SHP77 (cell line): ENCODE results near the gene CS.
A peak's percentile ranks its signal among the peaks of the same experiment; 100 is the strongest.
"Not testable (repeated sequence)": the region's sequence is repeated elsewhere in the genome, so short reads cannot be mapped to it uniquely, and the experiment has no call there.

Experiments used
- DNase-seq, 2 experiments: peaks; one replicate each; lab custom pipeline; 2025; lab: John Stamatoyannopoulos, UW

CS gene

DNA sequence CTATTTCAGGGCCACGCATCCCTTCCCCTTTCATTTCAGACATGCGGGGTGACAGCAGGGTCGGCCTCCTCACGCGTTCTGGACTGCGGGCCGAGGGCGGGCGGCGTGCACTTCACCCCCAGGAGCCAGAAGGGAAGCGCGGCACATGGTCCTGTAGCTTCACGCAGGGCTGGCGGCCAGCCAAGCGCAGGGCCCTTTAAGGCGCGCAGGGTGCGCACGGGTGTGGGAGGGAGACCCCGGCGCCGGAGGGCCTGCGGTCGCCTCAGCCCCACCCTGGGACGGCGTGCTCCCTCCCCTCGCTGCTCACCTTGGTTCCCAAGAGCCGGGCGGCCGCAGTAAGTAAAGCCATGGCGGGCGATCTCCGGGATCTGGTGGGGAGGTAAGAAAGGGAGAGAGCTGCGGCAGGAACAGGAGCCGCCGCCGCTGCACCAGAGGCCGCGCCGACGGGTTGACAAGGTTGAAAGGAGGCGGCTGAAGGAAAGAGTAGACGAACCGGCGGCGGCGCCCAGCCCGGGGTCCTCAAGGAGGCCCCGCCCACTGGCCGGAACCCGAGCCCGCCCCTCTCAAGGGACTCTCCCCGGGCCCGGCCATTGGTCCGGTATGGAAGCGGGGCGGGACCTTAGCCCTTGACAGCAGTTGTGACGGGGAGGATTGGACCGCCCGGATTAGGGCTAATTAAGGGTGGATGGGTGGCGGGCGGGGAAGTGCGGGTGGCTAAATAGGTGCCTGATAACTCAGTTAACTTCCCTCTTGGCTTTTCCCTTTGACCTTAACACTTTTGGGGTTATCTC lies at the start of gene CS:
Gene CS, minus strand, starts transcription at position 478 of the 791 bp plus-strand sequence. Its CDS starts 129 bp downstream, at position 349.
- DNase-seq = peak; percentile 97

DNA sequence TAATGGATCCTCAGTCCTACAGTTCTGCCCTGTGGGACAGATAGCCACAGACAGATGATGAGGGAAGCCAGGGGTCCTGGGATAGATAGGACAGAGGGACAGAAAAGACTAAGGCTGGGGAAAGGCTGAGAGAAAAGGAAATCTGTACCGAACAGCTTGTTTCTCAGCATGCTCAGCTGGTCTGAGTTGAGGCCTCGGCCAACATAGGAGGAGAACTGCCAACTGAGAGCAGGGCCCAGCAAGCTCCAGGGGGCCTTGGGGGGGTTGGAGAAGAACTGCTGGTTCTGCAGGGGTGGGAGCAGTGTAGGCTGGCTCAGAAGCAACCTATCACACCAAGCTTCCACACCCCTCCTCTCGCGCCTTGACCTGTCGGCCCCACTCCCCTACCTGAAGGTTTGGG lies 48.6 kb upstream of the CS start:
- DNase-seq = no peak

DNA sequence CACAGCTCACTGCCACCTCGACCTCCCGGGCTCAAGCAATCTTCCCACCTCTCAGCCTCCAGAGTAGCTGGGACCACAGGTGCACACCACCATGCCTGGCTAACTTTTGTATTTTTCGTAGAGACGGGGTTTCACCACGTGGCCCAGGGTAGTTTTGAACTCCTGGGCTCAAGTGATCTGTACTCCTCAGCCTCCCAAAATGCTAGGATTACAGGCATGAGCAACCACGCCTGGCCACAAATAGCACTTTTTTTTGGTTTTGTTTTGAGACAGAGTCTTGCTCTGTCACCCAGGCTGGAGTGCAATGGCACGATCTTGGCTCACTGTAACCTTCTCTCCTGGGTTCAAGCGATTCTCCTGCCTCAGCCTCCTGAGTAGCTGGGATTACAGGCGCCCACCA lies 47.1 kb upstream of the CS start:
- not testable (repeated sequence) for DNase-seq

DNA sequence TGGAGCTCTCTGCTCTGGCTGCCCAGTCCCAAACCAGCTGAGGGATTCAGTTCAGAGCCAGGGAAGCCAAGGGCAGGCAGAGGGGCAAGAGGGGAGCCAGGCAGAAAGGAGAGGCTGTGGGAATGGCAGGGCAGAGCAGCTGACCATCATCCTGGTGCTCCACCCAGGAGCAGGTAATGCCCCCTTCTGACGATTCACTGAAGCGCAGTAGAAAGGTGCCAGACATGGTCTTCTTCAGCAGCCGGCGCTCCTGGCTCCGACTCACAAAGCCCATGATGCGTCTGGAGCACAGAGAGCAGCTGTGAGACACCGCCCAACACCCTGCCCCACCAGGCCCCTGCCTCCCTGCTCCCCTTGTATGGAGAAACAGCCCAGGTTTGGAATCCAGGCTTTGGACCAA lies 46.5 kb upstream of the CS start:
- DNase-seq = no peak

DNA sequence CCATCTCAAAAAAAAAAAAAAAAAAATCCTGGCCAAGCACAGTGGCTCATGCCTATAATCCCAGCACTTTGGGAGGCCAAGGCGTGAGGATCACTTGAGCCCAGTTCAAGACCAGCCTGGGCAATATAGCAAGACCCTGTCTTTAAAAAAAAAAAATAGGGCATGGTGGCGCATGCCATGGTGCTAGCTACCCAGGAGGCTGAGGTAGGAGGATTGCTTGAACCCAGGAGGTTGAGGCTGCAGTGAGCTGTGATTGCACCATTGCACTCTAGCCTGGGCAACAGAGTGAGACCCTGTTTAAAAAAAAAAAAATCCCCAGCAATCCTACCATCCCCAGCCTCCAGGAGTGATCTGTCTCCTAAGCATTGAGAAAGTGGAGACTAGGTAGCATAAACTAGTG lies 42.2 kb upstream of the CS start:
- DNase-seq = not testable (repeated sequence)

DNA sequence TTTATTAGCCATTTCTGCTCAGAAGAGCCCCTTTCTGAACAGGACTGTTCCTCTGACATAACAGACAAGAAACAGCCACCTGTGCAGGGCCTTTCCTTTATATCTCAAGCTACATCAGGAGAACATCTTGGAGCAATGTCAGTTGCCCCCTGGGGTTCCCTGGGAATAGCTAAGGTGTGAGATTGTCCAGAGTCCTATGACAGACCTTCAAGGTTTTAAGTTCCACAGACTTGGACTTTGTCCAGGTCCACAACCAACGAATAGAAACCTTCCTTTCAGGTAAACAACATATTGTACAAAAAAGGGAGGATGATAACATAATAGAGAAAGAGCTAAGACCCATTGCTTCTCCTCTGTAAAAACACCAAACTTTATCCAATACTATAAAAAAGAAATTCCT lies 41.5 kb upstream of the CS start:
- DNase-seq = no peak

DNA sequence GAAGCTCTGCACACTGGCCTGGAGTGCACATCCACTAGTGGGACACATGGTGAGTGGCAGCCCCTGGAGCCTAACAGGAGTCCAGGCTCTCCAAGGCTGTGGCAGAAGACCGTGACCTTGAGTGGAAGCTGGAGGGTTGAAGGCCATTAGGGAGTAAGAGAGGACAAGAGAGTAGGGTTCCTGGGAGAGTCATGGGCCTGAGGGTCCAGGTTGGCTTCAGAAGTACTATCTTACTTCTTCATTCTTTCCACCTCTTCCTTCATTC lies 39.0 kb upstream of the CS start:
- DNase-seq = no peak

DNA sequence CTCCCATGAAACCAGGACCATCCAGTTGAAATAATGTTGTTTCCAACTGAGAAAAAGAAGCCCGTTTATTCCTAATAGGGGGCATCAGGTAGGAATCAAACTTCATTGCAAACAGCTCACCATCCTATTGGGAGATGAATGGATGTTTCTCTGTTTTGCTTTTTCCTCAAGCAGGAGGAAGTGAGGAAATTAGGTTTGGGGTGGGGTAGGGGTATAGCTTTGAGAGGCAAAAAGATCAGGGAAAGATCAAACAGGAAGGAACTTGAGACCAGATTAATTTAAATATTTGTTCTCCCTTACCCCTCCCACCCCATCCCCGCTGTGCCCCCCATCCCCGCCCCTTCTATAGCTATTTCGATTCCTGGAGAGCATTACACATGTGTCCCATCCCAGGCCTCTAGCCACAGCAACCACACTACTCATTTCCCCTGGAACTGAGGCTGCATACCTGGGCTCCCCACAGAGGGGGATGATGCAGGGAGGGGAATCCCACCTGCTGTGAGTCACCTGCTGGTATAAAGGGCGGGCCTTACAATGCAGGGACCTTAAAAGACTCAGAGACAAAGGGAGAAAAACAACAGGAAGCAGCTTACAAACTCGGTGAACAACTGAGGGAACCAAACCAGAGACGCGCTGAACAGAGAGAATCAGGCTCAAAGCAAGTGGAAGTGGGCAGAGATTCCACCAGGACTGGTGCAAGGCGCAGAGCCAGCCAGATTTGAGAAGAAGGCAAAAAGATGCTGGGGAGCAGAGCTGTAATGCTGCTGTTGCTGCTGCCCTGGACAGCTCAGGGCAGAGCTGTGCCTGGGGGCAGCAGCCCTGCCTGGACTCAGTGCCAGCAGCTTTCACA lies 38.4 kb upstream of the CS start, which contains the start of gene IL23A:
Gene IL23A, plus strand, starts transcription at position 577 of the 850 bp plus-strand sequence. Its CDS starts 161 bp downstream, at position 738.
- DNase-seq = no peak

DNA sequence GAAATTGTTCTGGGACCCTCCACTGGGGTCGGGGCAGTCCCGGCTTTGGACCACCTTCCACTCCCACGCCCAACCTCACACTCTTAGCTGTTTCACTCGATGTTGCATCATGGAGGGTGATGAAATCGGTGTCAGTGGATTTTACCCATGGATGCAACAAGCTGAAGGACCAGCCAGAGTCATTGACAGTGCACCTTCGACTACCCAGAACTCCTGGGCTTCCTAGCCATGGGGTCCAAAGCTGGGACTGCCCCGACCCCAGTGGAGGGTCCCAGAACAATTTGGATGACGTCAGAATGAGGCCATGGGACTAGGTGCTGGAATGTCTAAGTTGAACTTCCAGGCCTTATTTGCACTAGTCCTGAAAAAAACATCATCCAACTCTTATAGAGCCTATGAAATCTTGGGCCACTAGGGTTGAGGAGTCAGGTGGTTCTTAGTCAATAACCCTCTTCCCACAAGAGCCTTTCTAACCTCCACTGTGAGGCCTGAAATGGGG lies 37.7 kb upstream of the CS start:
- DNase-seq = no peak

DNA sequence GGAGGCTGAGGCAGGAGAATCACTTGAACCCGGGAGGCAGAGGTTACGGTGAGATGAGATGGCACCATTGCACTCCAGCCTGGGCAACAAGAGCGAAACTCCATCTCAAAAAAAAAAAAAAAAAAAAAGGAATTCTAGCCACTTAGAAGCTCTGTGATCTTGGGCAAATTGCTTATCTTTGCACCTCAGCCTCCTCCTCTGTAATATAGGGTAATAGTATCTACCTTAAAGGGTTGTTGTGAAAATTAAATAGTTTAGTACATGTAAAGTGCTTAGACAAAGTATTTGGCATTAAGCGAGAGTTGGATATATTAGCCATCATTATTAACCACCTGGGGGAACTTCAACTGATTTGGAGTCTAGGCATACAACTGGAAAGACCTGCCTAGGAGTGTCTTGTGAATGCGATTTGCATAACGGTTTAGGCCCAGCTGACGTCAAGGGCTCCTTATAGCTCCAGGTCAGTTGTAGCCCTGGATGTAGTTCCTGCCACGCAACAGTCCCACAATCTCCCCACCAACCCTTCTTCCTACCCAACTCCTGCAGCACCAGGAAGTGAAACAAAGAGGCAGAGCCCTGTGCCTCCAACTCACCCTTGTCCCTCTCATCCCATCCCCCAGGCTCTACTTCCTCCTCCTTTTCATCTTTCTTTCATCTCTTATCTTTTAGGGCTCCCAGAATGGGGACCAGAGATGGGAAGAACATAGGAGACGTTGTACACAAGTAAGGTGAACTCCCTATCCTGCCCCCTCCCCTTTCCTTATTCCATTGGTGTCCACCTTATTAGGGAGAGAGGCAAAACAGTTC lies 36.4 kb upstream of the CS start:
- DNase-seq = no peak

DNA sequence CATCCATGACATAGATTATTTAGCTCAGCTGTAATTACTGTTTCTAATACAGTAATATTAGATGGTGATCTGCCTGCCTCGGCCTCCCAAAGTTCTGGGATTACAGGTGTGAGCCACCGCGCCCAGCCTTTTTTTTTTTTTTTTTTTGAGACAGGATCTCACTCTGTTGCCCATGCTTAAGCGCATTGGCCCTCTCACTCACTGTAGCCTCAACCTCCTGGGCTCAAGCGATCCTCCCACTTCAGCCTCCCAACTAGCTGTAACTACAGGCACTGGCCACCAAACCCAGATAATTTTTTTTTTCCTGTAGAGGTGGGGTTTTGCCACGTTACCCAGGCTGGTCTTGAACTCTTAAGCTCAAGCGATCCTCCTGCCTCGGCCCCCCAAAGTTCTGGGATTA lies 35.4 kb upstream of the CS start:
- not testable (repeated sequence) for DNase-seq

DNA sequence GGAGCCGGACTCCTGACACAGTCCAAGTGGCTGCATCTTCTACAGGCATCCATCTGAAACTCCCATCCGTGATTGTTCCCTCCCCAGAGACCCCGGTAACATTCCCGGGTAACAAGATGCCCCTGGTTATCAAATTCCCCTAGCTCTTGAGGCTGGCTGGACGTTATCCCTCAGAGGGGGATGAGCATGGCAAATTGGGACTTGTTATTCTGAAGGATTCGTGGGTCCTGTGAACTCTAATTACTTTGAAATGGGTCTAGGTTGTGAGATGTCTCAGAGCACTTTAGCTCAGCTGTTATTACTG lies 34.3 kb upstream of the CS start:
- DNase-seq = no peak

DNA sequence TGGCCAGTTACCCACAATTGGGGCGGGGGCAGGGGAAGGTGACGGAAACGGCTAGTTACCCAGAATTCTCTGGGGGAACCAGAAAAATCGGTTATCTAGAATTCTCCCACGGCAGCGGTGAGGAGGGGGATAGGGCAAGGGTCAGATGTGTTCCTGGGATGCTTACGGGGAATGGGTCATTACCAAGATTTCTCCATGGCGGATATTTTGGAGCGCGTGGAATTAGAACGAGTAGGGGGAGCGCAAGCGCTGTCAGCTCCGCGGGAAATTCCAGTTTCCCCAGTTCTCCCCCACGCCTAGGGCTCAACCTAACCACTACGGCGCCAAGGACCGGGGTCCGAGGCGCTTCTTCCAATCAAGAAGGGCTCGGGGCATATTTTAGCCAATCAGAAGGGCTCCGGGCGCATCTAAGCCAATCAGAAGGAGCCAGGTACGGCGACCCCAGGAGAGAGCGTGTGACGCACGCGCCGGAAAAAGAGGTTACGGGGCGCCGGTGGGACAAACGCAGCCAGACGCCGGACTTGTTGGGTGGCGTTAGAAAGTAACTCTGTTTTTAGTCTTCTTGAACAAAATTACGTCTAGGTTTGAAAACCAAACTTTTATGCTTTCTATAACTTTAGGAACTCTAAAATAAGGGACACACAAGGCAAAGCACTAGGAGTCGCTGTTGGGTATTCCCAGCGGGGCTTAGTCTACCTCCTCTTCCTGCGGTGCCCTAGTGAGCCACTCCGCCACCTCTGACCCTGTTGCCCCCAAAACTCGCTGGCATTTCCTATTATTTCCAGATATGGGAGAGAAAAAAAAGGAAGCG lies 33.8 kb upstream of the CS start, which contains the start of gene PAN2:
Gene PAN2, minus strand, starts transcription at position 322 of the 811 bp plus-strand sequence. CDS start 906 bp downstream, outside the sequence.
- DNase-seq = peak; percentile 94 to 98

DNA sequence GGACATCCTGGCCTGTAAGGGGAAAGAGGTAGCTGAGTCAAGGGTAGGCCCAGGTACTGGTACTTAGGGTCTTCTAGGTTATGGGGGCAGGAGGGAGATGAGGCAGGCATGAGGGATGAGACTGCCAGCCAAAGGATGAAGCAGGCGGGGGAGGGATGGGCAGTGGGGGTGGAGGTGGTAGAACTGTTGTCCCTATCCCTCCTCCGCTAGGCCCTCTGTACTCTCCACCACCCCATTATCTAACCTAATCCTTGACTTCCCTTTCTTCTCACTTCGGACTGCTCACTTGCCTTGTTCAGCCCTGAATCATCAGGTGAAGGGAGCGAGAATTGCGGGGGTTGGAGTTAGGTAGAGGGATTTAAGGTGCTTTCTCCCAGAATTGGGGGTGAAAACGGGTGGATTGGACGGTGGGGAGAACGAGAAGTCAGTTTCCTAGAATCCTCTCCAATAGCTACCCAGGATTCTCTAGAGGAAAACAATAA lies 33.1 kb upstream of the CS start:
- DNase-seq = no peak

DNA sequence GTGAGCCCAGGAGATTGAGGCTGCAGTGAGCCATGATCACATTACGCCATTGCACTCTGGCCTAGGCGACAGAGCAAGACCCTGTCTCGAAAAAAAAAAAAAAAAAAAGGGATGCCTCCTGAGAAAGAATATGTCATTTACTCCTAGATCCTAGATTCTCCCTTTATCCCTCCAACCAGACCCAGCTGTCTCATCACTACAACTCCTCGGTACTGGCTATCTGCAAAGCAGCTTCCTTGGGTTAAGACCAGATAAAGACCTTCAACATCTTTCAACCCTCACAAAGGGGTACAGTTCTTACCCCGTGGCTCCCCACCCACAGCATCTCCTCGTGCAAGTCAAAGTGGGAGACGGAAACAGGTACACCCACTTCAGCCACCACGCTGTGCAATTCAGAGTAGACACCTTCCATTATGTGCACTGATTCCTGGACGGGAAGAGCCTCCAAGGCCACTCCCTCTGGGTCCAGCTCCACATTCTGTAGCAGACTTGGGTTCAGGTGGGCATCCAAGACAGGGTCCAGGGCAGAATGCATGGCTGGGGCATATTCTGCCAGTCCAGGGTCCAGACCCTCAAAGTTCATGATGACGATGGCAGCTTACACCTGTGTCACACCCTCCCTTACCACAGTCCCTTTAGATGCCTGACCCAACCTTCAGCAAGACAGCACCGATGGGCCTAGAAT lies 32.5 kb upstream of the CS start:
- DNase-seq = no peak

DNA sequence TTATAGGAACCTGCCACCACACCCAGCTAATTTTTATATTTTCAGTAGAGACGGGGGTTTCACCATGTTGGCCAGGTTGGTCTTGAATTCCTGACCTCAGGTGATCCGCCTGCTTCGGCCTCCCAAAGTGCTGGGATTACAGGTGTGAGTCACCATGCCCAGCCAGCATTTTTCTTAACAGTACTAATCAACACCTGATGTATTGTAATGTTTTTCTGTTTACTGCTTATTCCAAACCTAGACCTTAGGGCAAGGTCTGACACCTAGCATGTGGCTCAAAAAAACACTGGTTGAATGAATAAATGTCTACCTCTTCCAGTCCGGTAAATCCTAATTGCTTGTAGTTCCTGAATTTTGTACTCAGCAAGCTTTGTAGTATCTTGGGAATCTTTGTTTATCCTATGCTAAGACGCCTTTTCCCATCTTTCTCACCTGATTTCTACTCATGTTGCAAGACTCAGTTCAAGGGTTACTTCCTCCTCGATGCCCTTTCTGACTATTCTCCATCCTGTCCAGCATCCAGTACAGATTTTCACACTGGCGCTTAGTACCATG lies 30.9 kb upstream of the CS start:
- DNase-seq = no peak

DNA sequence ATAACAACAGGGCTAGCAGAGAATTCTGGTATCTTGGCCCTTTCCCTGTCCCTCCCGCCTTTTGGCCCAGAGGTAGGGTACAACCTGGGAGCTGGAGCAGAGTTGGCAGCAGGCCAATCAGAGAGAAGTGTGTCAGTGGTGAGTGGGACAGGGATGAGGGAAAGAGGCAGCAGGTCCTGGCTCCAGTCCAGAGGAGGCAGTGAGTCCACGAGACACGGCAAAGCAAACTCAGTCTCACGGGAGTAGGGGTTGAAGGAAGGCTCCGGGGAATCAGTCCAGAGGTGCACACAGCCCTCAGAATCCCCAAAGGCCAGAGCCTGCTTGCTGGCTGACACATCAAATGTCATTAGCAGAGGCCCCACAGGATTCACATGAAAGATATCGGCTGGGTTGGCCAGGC lies 26.4 kb upstream of the CS start:
- no peak for DNase-seq

DNA sequence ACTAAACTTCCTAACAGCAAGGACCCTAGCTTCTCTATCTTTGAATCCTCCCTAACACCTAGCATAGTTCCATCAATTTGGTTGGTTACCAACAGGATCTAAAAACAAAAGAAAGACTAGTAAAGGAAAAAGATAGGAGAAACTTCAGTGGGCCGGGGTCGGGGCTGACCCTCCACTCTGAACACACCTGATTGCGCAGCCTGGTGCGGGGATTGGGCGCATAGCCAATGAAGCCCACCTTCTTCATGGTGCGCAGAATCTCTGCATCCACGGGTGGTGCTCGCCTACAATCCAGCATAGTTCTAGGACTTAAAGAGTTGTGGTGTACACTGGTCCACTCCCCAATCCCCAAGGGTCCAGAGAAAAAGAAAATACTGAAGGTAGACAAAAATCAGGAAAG lies 26.0 kb upstream of the CS start:
- DNase-seq = no peak

DNA sequence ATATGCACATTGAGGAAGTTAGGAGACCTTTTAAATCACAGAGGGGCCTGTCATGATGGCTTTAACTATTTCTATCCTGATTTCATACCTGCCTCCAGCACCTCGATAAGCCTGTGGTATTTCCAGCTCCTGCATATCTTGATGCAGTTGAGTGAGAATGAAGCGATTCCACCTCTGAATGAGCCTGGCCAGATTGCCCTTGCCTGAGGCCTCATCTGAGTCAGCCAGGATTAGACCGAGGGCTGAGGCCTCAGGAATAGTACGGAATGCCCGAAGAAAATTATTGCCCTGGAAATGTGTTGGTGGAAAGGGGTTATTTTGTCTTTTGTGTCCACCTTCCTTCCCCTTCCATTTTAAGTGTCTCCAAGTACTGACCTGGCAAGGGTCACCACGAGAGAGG lies 24.1 kb upstream of the CS start:
- DNase-seq = no peak

DNA sequence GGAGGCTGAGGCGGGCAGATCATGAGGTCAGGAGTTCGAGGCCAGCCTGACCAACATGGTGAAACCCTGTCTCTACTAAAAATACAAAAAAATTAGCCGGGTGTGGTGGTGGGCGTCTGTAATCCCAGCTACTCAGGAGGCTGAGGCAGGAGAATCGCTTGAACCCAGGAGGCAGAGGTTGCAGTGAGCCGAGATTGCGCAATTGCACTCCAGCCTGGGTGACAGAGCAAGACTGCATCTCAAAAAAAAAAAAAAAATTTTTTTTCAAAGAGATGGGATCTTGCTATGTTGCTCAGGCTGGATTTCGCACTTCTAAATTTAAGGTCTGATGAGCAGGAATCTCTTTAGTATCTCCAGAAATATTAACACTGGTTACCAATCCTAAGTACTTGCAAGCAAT lies 21.5 kb upstream of the CS start:
- DNase-seq = not testable (repeated sequence)

DNA sequence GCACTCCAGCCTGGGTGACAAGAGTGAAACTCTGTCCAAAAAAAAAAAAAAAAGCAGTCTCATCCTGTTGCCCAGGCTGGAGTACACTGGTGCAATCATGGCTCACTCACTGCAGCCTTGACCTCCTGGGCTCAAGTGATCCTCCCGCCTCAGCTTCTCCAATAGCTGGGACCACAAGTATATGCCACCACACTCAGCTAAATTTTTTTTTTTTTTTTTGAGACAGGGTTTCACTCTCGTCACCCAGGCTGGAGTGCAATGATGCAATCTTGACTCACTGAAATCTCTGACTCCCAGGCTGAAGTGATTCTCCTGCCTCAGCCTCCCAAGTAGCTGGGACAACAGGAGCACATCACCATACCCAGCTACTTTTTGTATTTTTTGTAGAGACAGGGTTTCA lies 20.9 kb upstream of the CS start:
- DNase-seq = no peak
